Coronary artery (tissue), 2 donors: Measurements from ENCODE around the gene SLC24A3.

Experiments
- DNase-seq: peaks from one replicate; pipeline ENCODE4 v3.0.0-alpha.2; 2017; ENCODE audit warnings: low spot score
- H3K27ac ChIP-seq, 2 donors: fragments of 200-600 bp; sonication (generic); one replicate each; pipeline ENCODE4 v1.5.1; 2016 to 2019
- H3K4me3 ChIP-seq: fragments of 200-600 bp; sonication (generic); 2 replicates; pipeline ENCODE4 v1.5.1; 2016; ENCODE audit warnings: mild to moderate bottlenecking, moderate library complexity
- CTCF ChIP-seq: fragments of 200-600 bp; sonication (generic); IDR thresholded peaks from one replicate; pipeline ENCODE4 v1.5.1; 2019; ENCODE audit warnings: antibody characterized with exemption

SLC24A3 gene

GRCh38 chr20:19301142-19301541 is 88.7 kb downstream of the SLC24A3 start:
- no peak for DNase-seq
- H3K27ac ChIP-seq, result no peak overlapping the region
- no peak for TF ChIP-seq CTCF
- no peak overlapping the region for H3K4me3 ChIP-seq

GRCh38 chr20:19301843-19302242 is 89.4 kb downstream of the SLC24A3 start:
- TF ChIP-seq CTCF, result no peak
- H3K4me3 ChIP-seq, result no peak overlapping the region
- H3K27ac ChIP-seq, result no peak overlapping the region
- DNase-seq, result no peak

- no peak overlapping the region for H3K27ac ChIP-seq
- no peak overlapping the region for H3K4me3 ChIP-seq
- DNase-seq, result no peak
- TF ChIP-seq CTCF, result no peak
Measured at GRCh38 chr20:19302714-19303113, 90.3 kb downstream of the SLC24A3 start.

GRCh38 chr20:19304389-19304788 is 91.9 kb downstream of the SLC24A3 start:
- no peak for TF ChIP-seq CTCF
- no peak overlapping the region for H3K27ac ChIP-seq
- H3K4me3 ChIP-seq, result no peak overlapping the region
- no peak for DNase-seq

GRCh38 chr20:19304886-19305415 is 92.5 kb downstream of the SLC24A3 start:
- no peak overlapping the region for H3K27ac ChIP-seq
- DNase-seq, result no peak
- H3K4me3 ChIP-seq, result no peak overlapping the region
- TF ChIP-seq CTCF, result no peak

- no peak for DNase-seq
- no peak overlapping the region for H3K4me3 ChIP-seq
- no peak overlapping the region for H3K27ac ChIP-seq
- no peak for TF ChIP-seq CTCF
Measured at GRCh38 chr20:19308146-19308545, 95.7 kb downstream of the SLC24A3 start.

GRCh38 chr20:19310541-19310940 is 98.1 kb downstream of the SLC24A3 start:
- DNase-seq, result no peak
- no peak for TF ChIP-seq CTCF
- Histone ChIP-seq H3K27ac (no peak overlapping the region), H3K4me3 (no peak overlapping the region)
